HUES6 (cell line): ENCODE measurements around the gene DRGX.

Source experiments
- H3K27ac ChIP-seq: 2 replicates; pipeline ENCODE4 v1.7.0; 2013; ENCODE audit warnings: low read depth, mild to moderate bottlenecking, low read length, inconsistent platforms
- H3K27me3 ChIP-seq: 2 replicates; pipeline ENCODE4 v1.6.1; 2013; ENCODE audit warnings: low read length; ENCODE audit not compliant: control insufficient read depth, insufficient read depth
- H3K36me3 ChIP-seq: 2 replicates; pipeline ENCODE4 v1.6.1; 2013; ENCODE audit warnings: low read length; ENCODE audit not compliant: control insufficient read depth, insufficient read depth
- H3K4me1 ChIP-seq: 2 replicates; pipeline ENCODE4 v1.6.1; 2013; ENCODE audit warnings: low read length; ENCODE audit not compliant: control insufficient read depth, insufficient read depth
- H3K4me3 ChIP-seq: 2 replicates; pipeline ENCODE4 v1.5.1; 2013; ENCODE audit warnings: low read depth, low read length
- H3K9ac ChIP-seq: one replicate; pipeline ENCODE4 v1.6.1; 2013; ENCODE audit warnings: mild to moderate bottlenecking, low read length
- H3K9me3 ChIP-seq: 2 replicates; pipeline ENCODE4 v1.6.1; 2013; ENCODE audit warnings: low read depth, low read length; ENCODE audit not compliant: control insufficient read depth, insufficient read depth

DRGX gene

GRCh38 chr10:49418328-49418727 lies 22.4 kb upstream of the DRGX start:
- H3K27ac ChIP-seq = no peak overlapping the region
- H3K27me3 ChIP-seq = peaks cover 3% of the 10 kb centered on the region; the same call in 1 of the 2 replicates
- no peaks in the 10 kb centered on the region for H3K36me3 ChIP-seq
- H3K4me1 ChIP-seq = 0 out of 2 replicates have a peak, but pooled peaks cover 6% of the 10 kb centered on the region
- H3K4me3 ChIP-seq = no peak overlapping the region
- no peaks in the 10 kb centered on the region for H3K9me3 ChIP-seq
- H3K9ac ChIP-seq = no peak overlapping the region

- Histone ChIP-seq H3K36me3 (no peaks in the 10 kb centered on the region), H3K9ac (no peak overlapping the region), H3K9me3 (no peaks in the 10 kb centered on the region), H3K27ac (no peak overlapping the region), H3K27me3 (peaks cover 3% of the 10 kb centered on the region; the same call in 1 of the 2 replicates), H3K4me3 (no peak overlapping the region), H3K4me1 (0 out of 2 replicates have a peak, but pooled peaks cover 6% of the 10 kb centered on the region)
These were observed 22.1 kb upstream of the DRGX start for GRCh38 chr10:49418053-49418326.

GRCh38 chr10:49417311-49418052 lies 21.6 kb upstream of the DRGX start:
- no peak overlapping the region for H3K27ac ChIP-seq
- no peaks in the 10 kb centered on the region for H3K9me3 ChIP-seq
- peaks cover 8% of the 10 kb centered on the region; the same call in 1 of the 2 replicates for H3K27me3 ChIP-seq
- H3K9ac ChIP-seq = no peak overlapping the region
- H3K4me1 ChIP-seq = 0 out of 2 replicates have a peak, but pooled peaks cover 6% of the 10 kb centered on the region
- H3K4me3 ChIP-seq = no peak overlapping the region
- no peaks in the 10 kb centered on the region for H3K36me3 ChIP-seq

- Histone ChIP-seq H3K4me3 (no peak overlapping the region), H3K4me1 (0 out of 2 replicates have a peak, but pooled peaks cover 6% of the 10 kb centered on the region), H3K27me3 (peaks cover 14% of the 10 kb centered on the region; the same call in 1 of the 2 replicates), H3K36me3 (no peaks in the 10 kb centered on the region), H3K27ac (no peak overlapping the region), H3K9me3 (no peaks in the 10 kb centered on the region), H3K9ac (no peak overlapping the region)
These were observed 20.0 kb upstream of the DRGX start for GRCh38 chr10:49415846-49416245.

GRCh38 chr10:49415109-49415508 lies 19.2 kb upstream of the DRGX start:
- Histone ChIP-seq H3K36me3 (no peaks in the 10 kb centered on the region), H3K4me3 (no peak overlapping the region), H3K4me1 (0 out of 2 replicates have a peak, but pooled peaks cover 6% of the 10 kb centered on the region), H3K27me3 (peaks cover 14% of the 10 kb centered on the region; the same call in 1 of the 2 replicates), H3K27ac (no peak overlapping the region), H3K9me3 (no peaks in the 10 kb centered on the region), H3K9ac (no peak overlapping the region)

- Histone ChIP-seq H3K27me3 (peaks cover 14% of the 10 kb centered on the region; the same call in 1 of the 2 replicates), H3K36me3 (no peaks in the 10 kb centered on the region), H3K9me3 (no peaks in the 10 kb centered on the region), H3K4me1 (0 out of 2 replicates have a peak, but pooled peaks cover 6% of the 10 kb centered on the region), H3K9ac (no peak overlapping the region), H3K27ac (no peak overlapping the region), H3K4me3 (no peak overlapping the region)
These were observed 18.6 kb upstream of the DRGX start for GRCh38 chr10:49414496-49414895.

- peaks cover 12% of the 10 kb centered on the region for H3K4me1 ChIP-seq
- no peak overlapping the region for H3K9ac ChIP-seq
- H3K4me3 ChIP-seq = no peak overlapping the region
- H3K27ac ChIP-seq = no peak overlapping the region
- H3K36me3 ChIP-seq = no peaks in the 10 kb centered on the region
- no peaks in the 10 kb centered on the region for H3K9me3 ChIP-seq
- peaks cover 18% of the 10 kb centered on the region; the same call in 1 of the 2 replicates for H3K27me3 ChIP-seq
These were observed 16.7 kb upstream of the DRGX start for GRCh38 chr10:49412571-49412970.

GRCh38 chr10:49410365-49411074 lies 14.6 kb upstream of the DRGX start:
- H3K9me3 ChIP-seq = no peaks in the 10 kb centered on the region
- peaks cover 12% of the 10 kb centered on the region for H3K4me1 ChIP-seq
- H3K27ac ChIP-seq = no peak overlapping the region
- H3K27me3 ChIP-seq = peaks cover 20% of the 10 kb centered on the region
- no peak overlapping the region for H3K4me3 ChIP-seq
- no peaks in the 10 kb centered on the region for H3K36me3 ChIP-seq
- no peak overlapping the region for H3K9ac ChIP-seq

- Histone ChIP-seq H3K4me3 (no peak overlapping the region), H3K4me1 (peaks cover 15% of the 10 kb centered on the region), H3K9me3 (no peaks in the 10 kb centered on the region), H3K9ac (no peak overlapping the region), H3K36me3 (no peaks in the 10 kb centered on the region), H3K27ac (no peak overlapping the region), H3K27me3 (peaks cover 28% of the 10 kb centered on the region)
These were observed 13.9 kb upstream of the DRGX start for GRCh38 chr10:49409755-49410154.

GRCh38 chr10:49408519-49409306 lies 12.8 kb upstream of the DRGX start:
- no peaks in the 10 kb centered on the region for H3K9me3 ChIP-seq
- peaks cover 38% of the 10 kb centered on the region for H3K27me3 ChIP-seq
- peaks cover 15% of the 10 kb centered on the region for H3K4me1 ChIP-seq
- no peaks in the 10 kb centered on the region for H3K36me3 ChIP-seq
- no peak overlapping the region for H3K27ac ChIP-seq
- no peak overlapping the region for H3K9ac ChIP-seq
- H3K4me3 ChIP-seq = no peak overlapping the region
